Activated CD4-positive, alpha-beta T cell treated with anti-CD3 and anti-CD28 coated beads for 48 hours (primary cell): ENCODE measurements around the gene LCOR.

Experiments used
- DNase-seq: peaks from one replicate; pipeline ENCODE4 v3.0.0-alpha.2; 2020

LCOR gene

GRCh38 chr10:97037365-97038361 is 205.6 kb downstream of the LCOR start:
- peak; percentile 84 for DNase-seq

- no peak for DNase-seq
Observed at GRCh38 chr10:97038688-97039087, 206.6 kb downstream of the LCOR start.

GRCh38 chr10:97039538-97040247 is 207.6 kb downstream of the LCOR start:
- no peak for DNase-seq

- no peak for DNase-seq
Observed at GRCh38 chr10:97040248-97040584, 208.1 kb downstream of the LCOR start.

- no peak for DNase-seq
Observed at GRCh38 chr10:97040706-97041105, 208.6 kb downstream of the LCOR start.

- DNase-seq: no peak
Observed at GRCh38 chr10:97042081-97042480, 210.0 kb downstream of the LCOR start.

GRCh38 chr10:97042716-97043562 is 210.8 kb downstream of the LCOR start:
- DNase-seq: no peak

- no peak for DNase-seq
Observed at GRCh38 chr10:97043563-97043855, 211.4 kb downstream of the LCOR start.
